Kidney tubule cell (primary cell): Measurements from ENCODE around the gene CCDC85A.

ENCODE experiments used
- DNase-seq: peaks from one replicate; pipeline ENCODE4 v3.0.0-alpha.2; 2018; ENCODE audit warnings: low spot score

CCDC85A gene

GRCh38 chr2:56192664-56193305, 9.0 kb downstream of the CCDC85A start:
- no peak for DNase-seq

- DNase-seq = no peak
Measured at GRCh38 chr2:56195563-56195962, 11.8 kb downstream of the CCDC85A start.

- no peak for DNase-seq
Measured at GRCh38 chr2:56197816-56198215, 14.0 kb downstream of the CCDC85A start.

GRCh38 chr2:56198936-56199335, 15.1 kb downstream of the CCDC85A start:
- DNase-seq = no peak

GRCh38 chr2:56199492-56199891, 15.7 kb downstream of the CCDC85A start:
- peak; percentile 20 for DNase-seq

- DNase-seq = no peak
Measured at GRCh38 chr2:56202381-56203121, 18.8 kb downstream of the CCDC85A start.

GRCh38 chr2:56204556-56204955, 20.8 kb downstream of the CCDC85A start:
- DNase-seq = peak; percentile 20

GRCh38 chr2:56206250-56206649, 22.5 kb downstream of the CCDC85A start:
- no peak for DNase-seq

- no peak for DNase-seq
Measured at GRCh38 chr2:56207760-56208159, 24.0 kb downstream of the CCDC85A start.

GRCh38 chr2:56208380-56208779, 24.6 kb downstream of the CCDC85A start:
- DNase-seq = no peak

GRCh38 chr2:56209701-56210100, 25.9 kb downstream of the CCDC85A start:
- DNase-seq = peak; percentile 2

- no peak for DNase-seq
Measured at GRCh38 chr2:56210291-56210690, 26.5 kb downstream of the CCDC85A start.

GRCh38 chr2:56211048-56211447, 27.3 kb downstream of the CCDC85A start:
- no peak for DNase-seq

GRCh38 chr2:56215911-56216310, 32.1 kb downstream of the CCDC85A start:
- no peak for DNase-seq

GRCh38 chr2:56217106-56217505, 33.3 kb downstream of the CCDC85A start:
- no peak for DNase-seq

- no peak for DNase-seq
Measured at GRCh38 chr2:56222481-56222880, 38.7 kb downstream of the CCDC85A start.

GRCh38 chr2:56224316-56224715, 40.5 kb downstream of the CCDC85A start:
- no peak for DNase-seq

- DNase-seq = no peak
Measured at GRCh38 chr2:56227811-56228210, 44.0 kb downstream of the CCDC85A start.

GRCh38 chr2:56229397-56230060, 45.7 kb downstream of the CCDC85A start:
- DNase-seq = no peak

GRCh38 chr2:56230156-56230555, 46.4 kb downstream of the CCDC85A start:
- DNase-seq = no peak

- DNase-seq = no peak
Measured at GRCh38 chr2:56231361-56231760, 47.6 kb downstream of the CCDC85A start.

- DNase-seq = no peak
Measured at GRCh38 chr2:56232912-56233311, 49.1 kb downstream of the CCDC85A start.

GRCh38 chr2:56234241-56234640, 50.5 kb downstream of the CCDC85A start:
- no peak for DNase-seq
